ENCODE results near the gene CERT1.

DNA sequence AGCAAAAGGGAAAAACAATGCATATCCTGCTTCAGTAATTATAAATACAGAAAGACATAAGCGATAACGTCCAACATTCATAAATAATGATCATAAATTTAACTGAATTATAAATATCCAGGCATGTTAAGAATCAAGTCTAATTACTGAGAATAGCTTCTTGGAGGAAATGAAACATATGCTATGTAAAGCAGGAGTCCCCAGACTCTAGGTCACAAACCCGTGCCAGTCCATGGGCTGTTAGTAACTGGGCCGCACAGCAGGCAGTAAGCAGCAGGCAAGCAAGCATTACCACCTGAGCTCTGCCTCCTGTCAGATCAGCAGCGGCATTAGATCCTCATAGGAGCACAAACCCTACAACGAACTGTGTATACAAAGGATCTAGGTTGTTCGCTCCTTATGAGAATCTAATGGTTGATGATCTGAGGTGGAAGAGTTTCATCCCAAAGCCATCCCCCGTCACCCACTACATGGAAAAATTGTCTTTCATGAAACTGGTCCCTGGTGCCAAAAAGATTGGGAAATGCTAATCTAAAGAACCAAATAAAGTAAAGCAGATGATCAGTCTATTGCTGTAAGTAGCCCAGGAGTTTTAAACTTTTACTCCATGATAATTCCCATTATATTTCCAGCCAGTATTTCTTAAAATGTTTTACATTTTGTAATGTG lies 50.4 kb downstream of the CERT1 start:
- TF ChIP-seq, protein P1, sequence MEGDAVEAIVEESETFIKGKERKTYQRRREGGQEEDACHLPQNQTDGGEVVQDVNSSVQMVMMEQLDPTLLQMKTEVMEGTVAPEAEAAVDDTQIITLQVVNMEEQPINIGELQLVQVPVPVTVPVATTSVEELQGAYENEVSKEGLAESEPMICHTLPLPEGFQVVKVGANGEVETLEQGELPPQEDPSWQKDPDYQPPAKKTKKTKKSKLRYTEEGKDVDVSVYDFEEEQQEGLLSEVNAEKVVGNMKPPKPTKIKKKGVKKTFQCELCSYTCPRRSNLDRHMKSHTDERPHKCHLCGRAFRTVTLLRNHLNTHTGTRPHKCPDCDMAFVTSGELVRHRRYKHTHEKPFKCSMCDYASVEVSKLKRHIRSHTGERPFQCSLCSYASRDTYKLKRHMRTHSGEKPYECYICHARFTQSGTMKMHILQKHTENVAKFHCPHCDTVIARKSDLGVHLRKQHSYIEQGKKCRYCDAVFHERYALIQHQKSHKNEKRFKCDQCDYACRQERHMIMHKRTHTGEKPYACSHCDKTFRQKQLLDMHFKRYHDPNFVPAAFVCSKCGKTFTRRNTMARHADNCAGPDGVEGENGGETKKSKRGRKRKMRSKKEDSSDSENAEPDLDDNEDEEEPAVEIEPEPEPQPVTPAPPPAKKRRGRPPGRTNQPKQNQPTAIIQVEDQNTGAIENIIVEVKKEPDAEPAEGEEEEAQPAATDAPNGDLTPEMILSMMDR (conservative IDR thresholded peaks at IDR 0.05 in 1 of 2, IDR thresholded peaks at IDR 0.05 in 1 of 2; ENCODE audit: extremely low read depth in 1 of 2, insufficient read depth in 1 of 2, low read depth in 1 of 2, low read length in 2 of 2), result no peak
- no peak for TF ChIP-seq EZH2 (IDR thresholded peaks at IDR 0.05; ENCODE audit: borderline replicate concordance, low read length)
